Neuronal stem cell (in vitro differentiated cells): ENCODE data around the gene TLX2.

Experiments used
- DNase-seq: peaks from one replicate; pipeline ENCODE4 v3.0.0-alpha.2; 2013; ENCODE audit warnings: low spot score
- H2AFZ ChIP-seq: one replicate; pipeline ENCODE4 v1.6.1; 2013; ENCODE audit warnings: mild to moderate bottlenecking, low read length, inconsistent platforms
- H2AK5ac ChIP-seq: 2 replicates; pipeline ENCODE4 v1.6.1; 2013; ENCODE audit warnings: low read depth, mild to moderate bottlenecking, inconsistent platforms, low read length, moderate library complexity, mixed read lengths
- H2BK120ac ChIP-seq: 2 replicates; pipeline ENCODE4 v1.6.1; 2013; ENCODE audit warnings: low read depth, mild to moderate bottlenecking, inconsistent platforms, low read length, moderate library complexity, mixed read lengths
- H2BK12ac ChIP-seq: one replicate; pipeline ENCODE4 v1.6.1; 2013; ENCODE audit warnings: low read length, inconsistent platforms
- H2BK15ac ChIP-seq: 2 replicates; pipeline ENCODE4 v1.6.1; 2013; ENCODE audit warnings: mild to moderate bottlenecking, low read length, inconsistent platforms, mixed read lengths
- H2BK5ac ChIP-seq: one replicate; pipeline ENCODE4 v1.6.1; 2013; ENCODE audit warnings: inconsistent platforms, mild to moderate bottlenecking, low read length, moderate library complexity
- H3K14ac ChIP-seq: one replicate; pipeline ENCODE4 v1.6.1; 2013; ENCODE audit warnings: low read length, inconsistent platforms
- H3K18ac ChIP-seq: 2 replicates; pipeline ENCODE4 v1.6.1; 2013; ENCODE audit warnings: low read length, inconsistent platforms
- H3K23ac ChIP-seq: 2 replicates; pipeline ENCODE4 v1.6.1; 2013; ENCODE audit warnings: low read depth, mild to moderate bottlenecking, mixed read lengths, low read length, inconsistent platforms; ENCODE audit not compliant: poor library complexity
- H3K27ac ChIP-seq: replicated peaks from 3 replicates; pipeline ENCODE4 v1.5.1; 2013; ENCODE audit warnings: low read length, inconsistent platforms
- H3K27me3 ChIP-seq, 3 experiments: 2 replicates each; pipeline ENCODE4 v1.6.1; 2013; ENCODE audit warnings: low read length in 3 of 3, mild to moderate bottlenecking in 2 of 3, inconsistent platforms in 1 of 3, low read depth in 1 of 3, mixed read lengths in 1 of 3, moderate library complexity in 1 of 3; ENCODE audit not compliant: control insufficient read depth in 3 of 3, insufficient read depth in 3 of 3
- H3K36me3 ChIP-seq, 2 donors: replicated peaks in 1 of 2; 2 replicates each; pipeline ENCODE4 v1.6.1; 2013; ENCODE audit warnings: low read length in 2 of 2; ENCODE audit not compliant: control insufficient read depth in 2 of 2, insufficient read depth in 2 of 2
- H3K4ac ChIP-seq: 2 replicates; pipeline ENCODE4 v1.6.1; 2013; ENCODE audit warnings: inconsistent platforms, mild to moderate bottlenecking, low read length, moderate library complexity
- H3K4me1 ChIP-seq, 2 donors: 1 replicate in 1 of 2; 2 replicates in 1 of 2; pipeline ENCODE4 v1.6.1; 2013; ENCODE audit warnings: low read length in 2 of 2, low read depth in 1 of 2; ENCODE audit not compliant: control insufficient read depth in 2 of 2, insufficient read depth in 1 of 2
- H3K4me2 ChIP-seq: one replicate; pipeline ENCODE4 v1.6.1; 2013; ENCODE audit warnings: mild to moderate bottlenecking, low read length, inconsistent platforms; ENCODE audit not compliant: insufficient read depth, poor library complexity, severe bottlenecking
- H3K4me3 ChIP-seq, 2 donors: 2 replicates each; pipeline ENCODE4 v1.5.1; 2013; ENCODE audit warnings: low read length in 2 of 2, mild to moderate bottlenecking in 2 of 2, inconsistent platforms in 1 of 2, moderate library complexity in 1 of 2
- H3K79me1 ChIP-seq: one replicate; pipeline ENCODE4 v1.6.1; 2013; ENCODE audit warnings: low read depth, mild to moderate bottlenecking, inconsistent platforms, low read length, moderate library complexity
- H3K9ac ChIP-seq: one replicate; pipeline ENCODE4 v1.6.1; 2013; ENCODE audit warnings: mild to moderate bottlenecking, low read depth, low read length, inconsistent platforms; ENCODE audit not compliant: poor library complexity
- H3K9me3 ChIP-seq, 2 donors: replicated peaks in 1 of 2; 2 replicates each; pipeline versions ENCODE3 to v1.6.1; 2013; ENCODE audit warnings: low read length in 2 of 2, mild to moderate bottlenecking in 2 of 2, inconsistent platforms in 1 of 2, low read depth in 1 of 2, mixed read lengths in 1 of 2, moderate library complexity in 1 of 2; ENCODE audit not compliant: control insufficient read depth in 2 of 2, insufficient read depth in 1 of 2
- H4K8ac ChIP-seq: one replicate; pipeline ENCODE4 v1.6.1; 2013; ENCODE audit warnings: low read depth, mild to moderate bottlenecking, inconsistent platforms, low read length, moderate library complexity
- H4K91ac ChIP-seq: one replicate; pipeline ENCODE4 v1.6.1; 2013; ENCODE audit warnings: low read length, low read depth, mild to moderate bottlenecking, inconsistent platforms; ENCODE audit not compliant: poor library complexity
- WGBS, 2 donors: extraction: QIAGEN DNeasy Blood & Tissue Kit; methylation state at CpG; one replicate each; pipeline ENCODE4 v1.1.7; 2013; ENCODE audit warnings: missing lambda C conversion rate in 2 of 2, mixed read lengths in 1 of 2; ENCODE audit not compliant: insufficient read length in 2 of 2, insufficient replicate concordance in 1 of 2; ENCODE audit errors: extremely low coverage in 2 of 2; 5-methylcytosine and 5-hydroxymethylcytosine counted together

TLX2 gene

GRCh38 chr2:74525717-74526648, 11.7 kb downstream of the TLX2 start, which contains the start of gene DQX1:
Gene DQX1 (minus strand): TSS chr2:74526231. CDS start chr2:74525729, 502 bp downstream.
- H3K27me3 ChIP-seq: peaks cover 0 to 23% (median 4%) of the 10 kb centered on the region in 3 experiments
- H3K4me3 ChIP-seq: no peak within 1 kb of the TSS
- peaks cover 27 to 33% of the 10 kb centered on the region in 2 donors for H3K36me3 ChIP-seq
- no peak within 1 kb of the TSS for H3K4ac ChIP-seq
- H3K9ac ChIP-seq: no peak within 1 kb of the TSS
- H3K4me1 ChIP-seq: peaks cover 11 to 12% of the 10 kb centered on the region in 2 donors
- no peak within 1 kb of the TSS for H3K14ac ChIP-seq
- H2BK12ac ChIP-seq: no peak within 1 kb of the TSS
- H3K27ac ChIP-seq: no peak within 1 kb of the TSS
- peaks cover 0 to 2% of the 10 kb centered on the region in 2 donors for H3K9me3 ChIP-seq
- no CpG with 5 or more reads among the region's 11 CpGs for WGBS, 2 donors
- no peak within 1 kb of the TSS for H3K23ac ChIP-seq
- H2AFZ ChIP-seq: no peak within 1 kb of the TSS
- DNase-seq: no peak
- no peak within 1 kb of the TSS for H2BK120ac ChIP-seq
- no peak within 1 kb of the TSS for H3K4me2 ChIP-seq
- peaks cover 5% of the 10 kb centered on the region for H3K79me1 ChIP-seq
- no peak within 1 kb of the TSS for H2BK15ac ChIP-seq
- no peak within 1 kb of the TSS for H3K18ac ChIP-seq
- no peak within 1 kb of the TSS for H2BK5ac ChIP-seq
- no peak within 1 kb of the TSS for H2AK5ac ChIP-seq
- H4K91ac ChIP-seq: no peak within 1 kb of the TSS
- no peak within 1 kb of the TSS for H4K8ac ChIP-seq

- Histone ChIP-seq H3K9me3 (peaks cover 0 to 2% of the 10 kb centered on the region in 2 donors), H3K36me3 (peaks cover 29 to 41% of the 10 kb centered on the region in 2 donors), H3K23ac (no peak overlapping the region), H2BK120ac (no peak overlapping the region), H3K4me1 (peaks cover 11 to 17% of the 10 kb centered on the region in 2 donors), H4K8ac (no peak overlapping the region), H2BK12ac (no peak overlapping the region), H2BK15ac (no peak overlapping the region), H3K4ac (no peak overlapping the region), H2AK5ac (no peak overlapping the region), H3K14ac (no peak overlapping the region), H3K4me3 (no peak overlapping the region), H3K27me3 (peaks cover 0 to 16% (median 3%) of the 10 kb centered on the region in 3 experiments), H3K9ac (no peak overlapping the region), H3K4me2 (no peak overlapping the region), H4K91ac (no peak overlapping the region), H3K27ac (no peak overlapping the region), H2AFZ (no peak overlapping the region), H2BK5ac (no peak overlapping the region), H3K18ac (no peak overlapping the region), H3K79me1 (peaks cover 5% of the 10 kb centered on the region)
- no peak for DNase-seq
- no CpG with 5 or more reads among the region's 11 CpGs for WGBS, 2 donors
Measured at GRCh38 chr2:74526649-74527230, 12.5 kb downstream of the TLX2 start.

- no peak overlapping the region for H2BK120ac ChIP-seq
- no peak overlapping the region for H4K91ac ChIP-seq
- peaks cover 33 to 51% of the 10 kb centered on the region in 2 donors for H3K36me3 ChIP-seq
- no peak overlapping the region for H4K8ac ChIP-seq
- no peak overlapping the region for H2AK5ac ChIP-seq
- peaks cover 0 to 2% of the 10 kb centered on the region in 2 donors for H3K9me3 ChIP-seq
- H3K18ac ChIP-seq: no peak overlapping the region
- peaks cover 11 to 17% of the 10 kb centered on the region in 2 donors for H3K4me1 ChIP-seq
- DNase-seq: no peak
- H3K27ac ChIP-seq: no peak overlapping the region
- peak overlapping the region in 1 of 2 donors; percentile 72 for H3K4me3 ChIP-seq
- no peak overlapping the region for H3K4me2 ChIP-seq
- peaks cover 0 to 6% (median 0%) of the 10 kb centered on the region in 3 experiments for H3K27me3 ChIP-seq
- no peak overlapping the region for H3K9ac ChIP-seq
- H2BK5ac ChIP-seq: no peak overlapping the region
- H2BK15ac ChIP-seq: no peak overlapping the region
- no CpG with 5 or more reads among the region's 9 CpGs for WGBS, 2 donors
- peaks cover 5% of the 10 kb centered on the region for H3K79me1 ChIP-seq
- H3K23ac ChIP-seq: no peak overlapping the region
- no peak overlapping the region for H3K4ac ChIP-seq
- no peak overlapping the region for H3K14ac ChIP-seq
- no peak overlapping the region for H2AFZ ChIP-seq
- no peak overlapping the region for H2BK12ac ChIP-seq
Measured at GRCh38 chr2:74527741-74528140, 13.5 kb downstream of the TLX2 start.
